SK-N-SH (cell line): Measurements from ENCODE around the gene KRTCAP3. TPM values are rescaled to one million over a fixed set of nuclear protein-coding genes. Genes with fewer than 3 reads are reported as not detected.

Experiments
- CTCF ChIA-PET: fragments of 300-600, 350-600 bp; formaldehyde crosslinking; extraction: SDS; loops from one replicate; lab custom pipeline; 2021; lab: Yijun Ruan, JAX
- POLR2A ChIA-PET: fragments of 350-600 bp; sonication (Branson Sonifier 250); formaldehyde crosslinking; extraction: SDS; loops from one replicate; lab custom pipeline; 2020; ENCODE audit warnings: antibody characterized with exemption, inconsistent platforms; lab: Yijun Ruan, JAX
- DNase-seq: peaks from one replicate; pipeline ENCODE4 v3.0.0; 2012
- H2AFZ ChIP-seq: fragments of 200-600 bp; sonication (generic); 2 replicates; pipeline ENCODE4 v1.8.1; 2016; ENCODE audit warnings: antibody characterized with exemption, mild to moderate bottlenecking, low read depth
- H3F3A ChIP-seq: fragments of 200-600 bp; sonication (generic); replicated peaks from 2 replicates; pipeline ENCODE3; 2016; ENCODE audit warnings: antibody characterized with exemption, mild to moderate bottlenecking; ENCODE audit not compliant: insufficient read depth
- H3K27ac ChIP-seq, 2 experiments: fragments of 200-500 bp in 1 of 2; fragments of 200-600 bp in 1 of 2; sonication (Bioruptor generic) in 1 of 2; sonication (generic), shearing (Covaris generic) in 1 of 2; 2 replicates each; pipeline versions ENCODE4 v1.5.1 to v1.6.1; 2014 to 2016; ENCODE audit warnings: low read depth in 2 of 2, inconsistent platforms in 1 of 2, low read length in 1 of 2, mild to moderate bottlenecking in 1 of 2, mixed read lengths in 1 of 2
- H3K27me3 ChIP-seq: fragments of 200-600 bp; sonication (generic), shearing (Covaris generic); 2 replicates; pipeline ENCODE4 v1.6.1; 2016; ENCODE audit warnings: mixed run types; ENCODE audit not compliant: insufficient read depth
- H3K36me3 ChIP-seq, 2 experiments: fragments of 200-500 bp in 1 of 2; fragments of 200-600 bp in 1 of 2; sonication (Bioruptor generic) in 1 of 2; sonication (generic) in 1 of 2; replicated peaks in 1 of 2; 2 replicates each; pipeline versions ENCODE3 to v1.5.1; 2014 to 2016; ENCODE audit warnings: low read length in 1 of 2, mild to moderate bottlenecking in 1 of 2; ENCODE audit not compliant: insufficient read depth in 2 of 2, control insufficient read depth in 1 of 2
- H3K4me1 ChIP-seq, 2 experiments: fragments of 200-500 bp in 1 of 2; fragments of 200-600 bp in 1 of 2; sonication (Bioruptor generic) in 1 of 2; sonication (generic), shearing (Covaris generic) in 1 of 2; 2 replicates each; pipeline versions ENCODE4 v1.5.1 to v1.6.1; 2014 to 2016; ENCODE audit warnings: low read depth in 1 of 2, low read length in 1 of 2, mixed run types in 1 of 2; ENCODE audit not compliant: insufficient read depth in 2 of 2, control insufficient read depth in 1 of 2
- H3K4me2 ChIP-seq: fragments of 200-600 bp; sonication (generic), shearing (Covaris generic); 2 replicates; pipeline ENCODE4 v1.6.1; 2017; ENCODE audit warnings: mixed run types
- H3K4me3 ChIP-seq, 2 experiments: fragments of 200-500 bp in 1 of 2; fragments of 200-600 bp in 1 of 2; sonication (Bioruptor generic) in 1 of 2; sonication (generic), shearing (Covaris generic) in 1 of 2; 2 replicates each; pipeline versions ENCODE4 v1.5.1 to v1.8.1; 2014 to 2016; ENCODE audit warnings: low read depth in 2 of 2, inconsistent platforms in 1 of 2, low read length in 1 of 2, mild to moderate bottlenecking in 1 of 2, mixed read lengths in 1 of 2, moderate library complexity in 1 of 2
- H3K79me2 ChIP-seq: fragments of 200-600 bp; sonication (generic); 2 replicates; pipeline ENCODE4 v1.8.1; 2017; ENCODE audit warnings: mild to moderate bottlenecking; ENCODE audit not compliant: insufficient read depth
- H3K9ac ChIP-seq: fragments of 200-600 bp; sonication (generic); 2 replicates; pipeline ENCODE4 v1.6.1; 2017; ENCODE audit warnings: mixed run types
- H3K9me2 ChIP-seq: fragments of 200-600 bp; sonication (generic); 2 replicates; pipeline ENCODE4 v1.6.1; 2017; ENCODE audit warnings: mixed run types
- H3K9me3 ChIP-seq: fragments of 200-600 bp; sonication (generic); 2 replicates; pipeline ENCODE4 v1.6.1; 2017; ENCODE audit warnings: mixed run types, mild to moderate bottlenecking, moderate library complexity
- H4K20me1 ChIP-seq: fragments of 200-600 bp; sonication (generic); 2 replicates; pipeline ENCODE4 v1.6.1; 2017; ENCODE audit warnings: mild to moderate bottlenecking, mixed run types; ENCODE audit not compliant: insufficient read depth
- CHD2 ChIP-seq: fragments of 150-350 bp; IDR thresholded peaks from 2 replicates; pipeline ENCODE4 v1.6.1; 2018; ENCODE audit warnings: low read length; ENCODE audit not compliant: partially characterized antibody
- CTCF ChIP-seq: fragments of 200-600 bp; sonication (generic); IDR thresholded peaks from 2 replicates; pipeline ENCODE4 v1.6.1; 2017; ENCODE audit warnings: antibody characterized with exemption, mild to moderate bottlenecking, moderate library complexity
- ELF1 ChIP-seq: IDR thresholded peaks from 2 replicates; pipeline ENCODE4 v1.4.0; 2012
- EP300 ChIP-seq, 2 experiments: IDR thresholded peaks; 2 replicates each; pipeline versions ENCODE4 v1.4.0 to v1.6.1; 2012; ENCODE audit warnings: borderline replicate concordance in 1 of 2, low read depth in 1 of 2, low read length in 1 of 2
- EZH2phosphoT487 ChIP-seq: fragments of 200-600 bp; sonication (generic); IDR thresholded peaks from 2 replicates; pipeline ENCODE4 v1.6.1; 2017; ENCODE audit warnings: low read depth, mixed run types, mild to moderate bottlenecking, antibody characterized with exemption, moderate library complexity, borderline replicate concordance
- FOXJ3 ChIP-seq: sonication (generic); formaldehyde crosslinking; IDR thresholded peaks from 2 replicates; pipeline ENCODE4 v1.5.1; 2020; ENCODE audit warnings: mild to moderate bottlenecking, missing genetic modification reagents
- GATA2 ChIP-seq: sonication (generic); formaldehyde crosslinking; IDR thresholded peaks from 2 replicates; pipeline ENCODE4 v1.5.0; 2020; ENCODE audit warnings: mild to moderate bottlenecking, missing genetic modification reagents
- MEF2A ChIP-seq: IDR thresholded peaks from 2 replicates; pipeline ENCODE4 v1.4.0; 2012; ENCODE audit warnings: low read depth, borderline replicate concordance
- MXI1 ChIP-seq: IDR thresholded peaks from 2 replicates; pipeline ENCODE4 v1.6.1; 2012; ENCODE audit warnings: mild to moderate bottlenecking, low read depth, low read length, improper control_type of control experiment
- NRF1 ChIP-seq: IDR thresholded peaks from 2 replicates; pipeline ENCODE4 v1.6.1; 2012; ENCODE audit warnings: low read depth, mild to moderate bottlenecking, low read length
- PBX3 ChIP-seq: IDR thresholded peaks from 2 replicates; pipeline ENCODE4; 2012
- REST ChIP-seq: IDR thresholded peaks from 2 replicates; pipeline ENCODE4 v1.6.1; 2012; ENCODE audit warnings: mild to moderate bottlenecking, low read depth, low read length, moderate library complexity
- RXRA ChIP-seq: IDR thresholded peaks from 2 replicates; pipeline ENCODE4 v1.4.0; 2012; ENCODE audit warnings: low read depth, mild to moderate bottlenecking, borderline replicate concordance
- SIN3A ChIP-seq: IDR thresholded peaks from 2 replicates; pipeline ENCODE4 v1.6.1; 2012; ENCODE audit warnings: low read depth, mild to moderate bottlenecking, low read length, moderate library complexity, borderline replicate concordance
- TCF12 ChIP-seq: IDR thresholded peaks from 2 replicates; pipeline ENCODE4 v1.4.0; 2012
- YY1 ChIP-seq: IDR thresholded peaks from 2 replicates; pipeline ENCODE4 v1.4.0; 2012; ENCODE audit warnings: low read depth, mild to moderate bottlenecking
- ZBTB33 ChIP-seq: IDR thresholded peaks from 2 replicates; pipeline ENCODE4 v1.4.0; 2012; ENCODE audit warnings: low read depth, borderline replicate concordance
- WGBS: methylation state at CpG from one replicate; pipeline ENCODE4 v1.1.6; 2017; ENCODE audit warnings: low lambda C conversion rate; 5-methylcytosine and 5-hydroxymethylcytosine counted together
- polyA plus RNA-seq, 3 experiments: library from polyadenylated mRNA; depleted of rRNA; stranded (reverse); fragments of >200 nt; gene quantifications; 2 replicates each; pipeline ENCODE4 v1.2.3, GENCODE V29; 2012
- TF ChIP-seq, protein P1 (sequence below): IDR thresholded peaks from 2 replicates; pipeline ENCODE4 v1.4.0; 2012; ENCODE audit warnings: low read depth, borderline replicate concordance
- TF ChIP-seq, protein P2 (sequence below): fragments of 150-350 bp; IDR thresholded peaks from 2 replicates; pipeline ENCODE4 v1.6.1; 2016; ENCODE audit warnings: mild to moderate bottlenecking, low read depth, low read length

KRTCAP3 gene
- polyA plus RNA-seq, 1 of the 3 experiments (the other 2 are of a cell fraction): 4.1 TPM

GRCh38 chr2:27421660-27422250 lies 20.4 kb upstream of the KRTCAP3 start:
- Histone ChIP-seq H3K27me3 (no peaks in the 10 kb centered on the region), H3K9me3 (no peaks in the 10 kb centered on the region), H3K4me1 (no peaks in the 10 kb centered on the region), H3K36me3 (no peaks in the 10 kb centered on the region), H3K27ac (no peak overlapping the region), H2AFZ (no peak overlapping the region), H3K4me2 (no peak overlapping the region), H4K20me1 (no peaks in the 10 kb centered on the region), H3K9ac (no peak overlapping the region), H3K4me3 (no peak overlapping the region), H3K79me2 (no peaks in the 10 kb centered on the region), H3F3A (no peaks in the 10 kb centered on the region), H3K9me2 (no peaks in the 10 kb centered on the region)
- ChIA-PET CTCF (interaction anchor here (1.0 to 2.6 kb wide), 3 partner anchors 12 to 262 kb away, joined by 3 to 8 read pairs (median 4); partner anchors contain the start of gene PPM1G), POLR2A (interaction anchor here (1.5 kb wide), 1 partner anchor 13 kb away, joined by 5 read pairs; the partner anchor contains the start of gene PPM1G)
- DNase-seq: no peak
- 78% methylated on average over 4 of the region's 4 CpGs for WGBS
- no peak for TF ChIP-seq ELF1
- no peak for TF ChIP-seq PBX3
- TF ChIP-seq MEF2A: no peak
- TF ChIP-seq EP300 (IDR thresholded peaks at IDR 0.05; ENCODE audit: borderline replicate concordance in 1 of 2, low read depth in 1 of 2, low read length in 1 of 2): no peak
- no peak for TF ChIP-seq RXRA
- TF ChIP-seq ZBTB33: no peak
- TF ChIP-seq REST: no peak
- no peak for TF ChIP-seq GATA2 (CRISPR knock-in tag)
- TF ChIP-seq, protein P1, sequence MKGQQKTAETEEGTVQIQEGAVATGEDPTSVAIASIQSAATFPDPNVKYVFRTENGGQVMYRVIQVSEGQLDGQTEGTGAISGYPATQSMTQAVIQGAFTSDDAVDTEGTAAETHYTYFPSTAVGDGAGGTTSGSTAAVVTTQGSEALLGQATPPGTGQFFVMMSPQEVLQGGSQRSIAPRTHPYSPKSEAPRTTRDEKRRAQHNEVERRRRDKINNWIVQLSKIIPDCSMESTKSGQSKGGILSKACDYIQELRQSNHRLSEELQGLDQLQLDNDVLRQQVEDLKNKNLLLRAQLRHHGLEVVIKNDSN: no peak
- no peak for TF ChIP-seq FOXJ3 (CRISPR knock-in tag)
- no peak for TF ChIP-seq YY1
- TF ChIP-seq EZH2phosphoT487: no peak
- TF ChIP-seq, protein P2, sequence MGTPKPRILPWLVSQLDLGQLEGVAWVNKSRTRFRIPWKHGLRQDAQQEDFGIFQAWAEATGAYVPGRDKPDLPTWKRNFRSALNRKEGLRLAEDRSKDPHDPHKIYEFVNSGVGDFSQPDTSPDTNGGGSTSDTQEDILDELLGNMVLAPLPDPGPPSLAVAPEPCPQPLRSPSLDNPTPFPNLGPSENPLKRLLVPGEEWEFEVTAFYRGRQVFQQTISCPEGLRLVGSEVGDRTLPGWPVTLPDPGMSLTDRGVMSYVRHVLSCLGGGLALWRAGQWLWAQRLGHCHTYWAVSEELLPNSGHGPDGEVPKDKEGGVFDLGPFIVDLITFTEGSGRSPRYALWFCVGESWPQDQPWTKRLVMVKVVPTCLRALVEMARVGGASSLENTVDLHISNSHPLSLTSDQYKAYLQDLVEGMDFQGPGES: no peak
- TF ChIP-seq SIN3A: no peak
- no peak for TF ChIP-seq NRF1
- no peak for TF ChIP-seq CTCF
- TF ChIP-seq CHD2: no peak
- no peak for TF ChIP-seq TCF12
- TF ChIP-seq MXI1: no peak
